Measurements from ENCODE around the gene LINC01488.

LINC01488 gene

GRCh38 chr11:69461272-69461962 lies 20.0 kb upstream of the LINC01488 start:
- Histone ChIP-seq H3K4me3 (ENCODE audit: insufficient read depth, low read length, poor library complexity, severe bottlenecking) (no peak overlapping the region), H3K9ac (ENCODE audit: low read length) (no peak overlapping the region), H3K27me3 (ENCODE audit: low read length) (no peaks in the 10 kb centered on the region), H3K36me3 (ENCODE audit: low read length) (no peaks in the 10 kb centered on the region), H3K79me2 (ENCODE audit: insufficient read depth, low read length) (no peaks in the 10 kb centered on the region), H3K4me2 (ENCODE audit: low read depth, low read length, poor library complexity, severe bottlenecking) (no peak overlapping the region), H3K27ac (ENCODE audit: low read depth, low read length) (no peak overlapping the region), H4K20me1 (ENCODE audit: low read depth, low read length) (no peaks in the 10 kb centered on the region), H2AFZ (ENCODE audit: low read depth, low read length, severe bottlenecking) (no peak overlapping the region), H3K9me3 (ENCODE audit: insufficient read depth, low read length) (no peaks in the 10 kb centered on the region), H3F3A (ENCODE audit: insufficient read depth) (no peaks in the 10 kb centered on the region), H3K9me2 (replicated peaks; ENCODE audit: insufficient read depth, low read length) (no peaks in the 10 kb centered on the region)
- TF ChIP-seq CTCF (IDR thresholded peaks at IDR 0.05; ENCODE audit: insufficient read depth, low read length, poor library complexity, severe bottlenecking), result no peak
- no peak for TF ChIP-seq EZH2phosphoT487 (conservative IDR thresholded peaks at IDR 0.05; ENCODE audit: low read length)

- Histone ChIP-seq H3F3A (ENCODE audit: insufficient read depth) (no peaks in the 10 kb centered on the region), H3K4me2 (ENCODE audit: low read depth, low read length, poor library complexity, severe bottlenecking) (no peak overlapping the region), H3K36me3 (ENCODE audit: low read length) (no peaks in the 10 kb centered on the region), H3K9me3 (ENCODE audit: insufficient read depth, low read length) (no peaks in the 10 kb centered on the region), H2AFZ (ENCODE audit: low read depth, low read length, severe bottlenecking) (no peak overlapping the region), H3K9me2 (replicated peaks; ENCODE audit: insufficient read depth, low read length) (no peaks in the 10 kb centered on the region), H3K4me3 (ENCODE audit: insufficient read depth, low read length, poor library complexity, severe bottlenecking) (no peak overlapping the region), H3K9ac (ENCODE audit: low read length) (no peak overlapping the region), H3K27me3 (ENCODE audit: low read length) (no peaks in the 10 kb centered on the region), H4K20me1 (ENCODE audit: low read depth, low read length) (no peaks in the 10 kb centered on the region), H3K27ac (ENCODE audit: low read depth, low read length) (no peak overlapping the region), H3K79me2 (ENCODE audit: insufficient read depth, low read length) (no peaks in the 10 kb centered on the region)
- TF ChIP-seq EZH2phosphoT487 (conservative IDR thresholded peaks at IDR 0.05; ENCODE audit: low read length) (no peak), CTCF (IDR thresholded peaks at IDR 0.05; ENCODE audit: insufficient read depth, low read length, poor library complexity, severe bottlenecking) (no peak)
Measured at GRCh38 chr11:69462106-69462951, 19.1 kb upstream of the LINC01488 start.

GRCh38 chr11:69463181-69463994 lies 18.1 kb upstream of the LINC01488 start:
- no peaks in the 10 kb centered on the region for H3K79me2 ChIP-seq (ENCODE audit: insufficient read depth, low read length)
- no peak overlapping the region for H3K4me3 ChIP-seq (ENCODE audit: insufficient read depth, low read length, poor library complexity, severe bottlenecking)
- no peaks in the 10 kb centered on the region for H3K27me3 ChIP-seq (ENCODE audit: low read length)
- no peaks in the 10 kb centered on the region for H3K9me2 ChIP-seq (replicated peaks; ENCODE audit: insufficient read depth, low read length)
- H2AFZ ChIP-seq (ENCODE audit: low read depth, low read length, severe bottlenecking), result no peak overlapping the region
- no peak overlapping the region for H3K9ac ChIP-seq (ENCODE audit: low read length)
- H3F3A ChIP-seq (ENCODE audit: insufficient read depth), result no peaks in the 10 kb centered on the region
- H3K27ac ChIP-seq (ENCODE audit: low read depth, low read length), result no peak overlapping the region
- no peaks in the 10 kb centered on the region for H4K20me1 ChIP-seq (ENCODE audit: low read depth, low read length)
- H3K4me2 ChIP-seq (ENCODE audit: low read depth, low read length, poor library complexity, severe bottlenecking), result no peak overlapping the region
- H3K9me3 ChIP-seq (ENCODE audit: insufficient read depth, low read length), result no peaks in the 10 kb centered on the region
- no peaks in the 10 kb centered on the region for H3K36me3 ChIP-seq (ENCODE audit: low read length)
- TF ChIP-seq CTCF (IDR thresholded peaks at IDR 0.05; ENCODE audit: insufficient read depth, low read length, poor library complexity, severe bottlenecking), result no peak
- TF ChIP-seq EZH2phosphoT487 (conservative IDR thresholded peaks at IDR 0.05; ENCODE audit: low read length), result no peak

Measured in SU-DHL-6 (cell line).